Activated CD4-positive, alpha-beta T cell treated with anti-CD3 and anti-CD28 coated beads for 36 hours (primary cell): ENCODE results near the gene CDK6. TPM values are rescaled to one million over a fixed set of nuclear protein-coding genes. Genes with fewer than 3 reads are reported as not detected.
"Not testable (repeated sequence)": the region's sequence is repeated elsewhere in the genome, so short reads cannot be mapped to it uniquely, and the experiment has no call there.

ENCODE experiments used
- ATAC-seq: fragments of 200-7000 bp; cut with Tn5 transposase; one replicate; pipeline ENCODE4 v1.10.0; 2021; ENCODE audit warnings: mild to moderate bottlenecking, moderate library complexity
- CTCF ChIA-PET: fragments of 350-600 bp; sonication (Branson Sonifier 250); formaldehyde crosslinking; loops from one replicate; lab custom pipeline; 2021; ENCODE audit warnings: antibody characterized with exemption; lab: Charles Lee
- POLR2A ChIA-PET: fragments of 350-600 bp; sonication (Branson Sonifier 250); formaldehyde crosslinking; loops from one replicate; lab custom pipeline; 2021; ENCODE audit warnings: antibody characterized with exemption, inconsistent platforms; lab: Charles Lee
- DNase-seq: peaks from one replicate; pipeline ENCODE4 v3.0.0-alpha.2; 2020
- H3K27ac Mint-ChIP-seq: one replicate; pipeline ENCODE4 v1.8.0; 2021; ENCODE audit warnings: mixed read lengths
- H3K27me3 Mint-ChIP-seq: one replicate; pipeline ENCODE4 v1.8.0; 2021; ENCODE audit warnings: mixed read lengths
- H3K36me3 Mint-ChIP-seq: one replicate; pipeline ENCODE4 v1.8.0; 2021; ENCODE audit warnings: low read depth, mixed read lengths
- H3K4me1 Mint-ChIP-seq: one replicate; pipeline ENCODE4 v1.8.0; 2021; ENCODE audit warnings: mixed read lengths
- H3K4me3 Mint-ChIP-seq: one replicate; pipeline ENCODE4 v1.8.0; 2021; ENCODE audit warnings: mild to moderate bottlenecking, moderate library complexity, mixed read lengths
- H3K9me3 Mint-ChIP-seq: one replicate; pipeline ENCODE4 v1.8.0; 2021; ENCODE audit warnings: low read depth, mixed read lengths
- intact Hi-C, 2 experiments: fragments of 100-400 bp; cut with DNase I in 1 of 2; cut with micrococcal nuclease in 1 of 2; formaldehyde crosslinking; loops; one replicate each; pipeline versions ENCODE4 v1.14.2 to v1.15.1; 2022 to 2024; cut with DNase I, micrococcal nuclease
- total RNA-seq, 2 experiments: library from RNA; stranded (reverse); gene quantifications; one replicate each; pipeline ENCODE4 v1.2.3, GENCODE V29; 2021

CDK6 gene
- total RNA-seq, 2 experiments from 2014 or later = 118 to 135 TPM

GRCh38 chr7:92744180-92744579, 92.2 kb downstream of the CDK6 start:
- H3K4me3 Mint-ChIP-seq, H3K9me3 Mint-ChIP-seq, H3K27me3 Mint-ChIP-seq, POLR2A ChIA-PET, DNase-seq, ATAC-seq: not testable (repeated sequence)
- Mint-ChIP-seq H3K27ac (peak overlapping the region; percentile 4), H3K4me1 (peaks cover 59% of the 10 kb centered on the region), H3K36me3 (peaks cover 40% of the 10 kb centered on the region)
- intact Hi-C loops = loop anchor here in 1 of 2 experiments (1.0 kb wide), 1 partner anchor 8 kb away; no protein-coding TSS in a partner anchor
- CTCF ChIA-PET = interaction anchor here (1.6 kb wide), 1 partner anchor 46 kb away, joined by 4 read pairs; no protein-coding TSS in a partner anchor

- Mint-ChIP-seq H3K36me3 (peaks cover 42% of the 10 kb centered on the region), H3K4me1 (peaks cover 66% of the 10 kb centered on the region), H3K9me3 (peaks cover 6% of the 10 kb centered on the region), H3K27me3 (no peaks in the 10 kb centered on the region), H3K4me3 (no peak overlapping the region), H3K27ac (peak overlapping the region; percentile 45)
- intact Hi-C loops = no loop called here
- POLR2A ChIA-PET = no interaction called here
- ATAC-seq (no peak), DNase-seq (no peak)
- CTCF ChIA-PET = no interaction called here
Measured at GRCh38 chr7:92742186-92742585, 94.2 kb downstream of the CDK6 start.

- CTCF ChIA-PET = no interaction called here
- DNase-seq = no peak
- POLR2A ChIA-PET = no interaction called here
- intact Hi-C loops = no loop called here
- Mint-ChIP-seq H3K27ac (no peak overlapping the region), H3K9me3 (peaks cover 6% of the 10 kb centered on the region), H3K4me1 (peaks cover 59% of the 10 kb centered on the region), H3K4me3 (no peak overlapping the region), H3K27me3 (no peaks in the 10 kb centered on the region), H3K36me3 (peaks cover 45% of the 10 kb centered on the region)
- no peak for ATAC-seq
Measured at GRCh38 chr7:92740700-92741126, 95.7 kb downstream of the CDK6 start.

- CTCF ChIA-PET = no interaction called here
- intact Hi-C loops = no loop called here
- Mint-ChIP-seq H3K4me3 (no peak overlapping the region), H3K36me3 (peaks cover 44% of the 10 kb centered on the region), H3K9me3 (peaks cover 6% of the 10 kb centered on the region), H3K4me1 (peaks cover 57% of the 10 kb centered on the region), H3K27ac (no peak overlapping the region), H3K27me3 (no peaks in the 10 kb centered on the region)
- POLR2A ChIA-PET = no interaction called here
- DNase-seq = no peak
- ATAC-seq = no peak
Measured at GRCh38 chr7:92740134-92740533, 96.2 kb downstream of the CDK6 start.

- ATAC-seq = peak; percentile 62
Measured at GRCh38 chr7:92739091-92739490, 97.3 kb downstream of the CDK6 start.

GRCh38 chr7:92737706-92738105, 98.7 kb downstream of the CDK6 start:
- Mint-ChIP-seq H3K4me3 (no peak overlapping the region), H3K27ac (peak overlapping the region; percentile 32), H3K9me3 (peaks cover 6% of the 10 kb centered on the region), H3K27me3 (no peaks in the 10 kb centered on the region), H3K36me3 (peaks cover 45% of the 10 kb centered on the region), H3K4me1 (peaks cover 53% of the 10 kb centered on the region)
- DNase-seq (no peak), ATAC-seq (no peak)
- POLR2A ChIA-PET = no interaction called here
- CTCF ChIA-PET = interaction anchor here (0.5 to 0.6 kb wide), 2 partner anchors 76 to 274 kb away, joined by 4 read pairs; no protein-coding TSS in a partner anchor
- intact Hi-C loops = no loop called here

More at GRCh38 chr7:92739091-92739490, 97.3 kb downstream of the CDK6 start:
- Mint-ChIP-seq H3K27me3 (no peaks in the 10 kb centered on the region), H3K4me1 (peaks cover 59% of the 10 kb centered on the region), H3K9me3 (peaks cover 6% of the 10 kb centered on the region), H3K36me3 (peaks cover 48% of the 10 kb centered on the region), H3K27ac (peak overlapping the region; percentile 14), H3K4me3 (no peak overlapping the region)
- DNase-seq = no peak
- ChIA-PET CTCF (interaction anchor here (0.5 to 0.8 kb wide), 3 partner anchors 28 to 87 kb away, joined by 3 read pairs; no protein-coding TSS in a partner anchor), POLR2A (no interaction called here)
- intact Hi-C loops = no loop called here

GRCh38 chr7:92736870-92737269, 99.5 kb downstream of the CDK6 start:
- Mint-ChIP-seq H3K36me3 (peaks cover 43% of the 10 kb centered on the region), H3K27ac (no peak overlapping the region), H3K27me3 (no peaks in the 10 kb centered on the region), H3K4me3 (no peak overlapping the region), H3K4me1 (peaks cover 58% of the 10 kb centered on the region), H3K9me3 (peaks cover 6% of the 10 kb centered on the region)
- DNase-seq (no peak), ATAC-seq (no peak)
- ChIA-PET CTCF (interaction anchor here (0.6 kb wide), 1 partner anchor 275 kb away, joined by 4 read pairs; no protein-coding TSS in a partner anchor), POLR2A (no interaction called here)
- intact Hi-C loops = no loop called here

- H3K27me3 Mint-ChIP-seq = no peaks in the 10 kb centered on the region
- H3K4me3 Mint-ChIP-seq = no peak overlapping the region
- peaks cover 6% of the 10 kb centered on the region for H3K9me3 Mint-ChIP-seq
- H3K4me1 Mint-ChIP-seq = peaks cover 63% of the 10 kb centered on the region
- DNase-seq (no peak), ATAC-seq (no peak)
- peaks cover 44% of the 10 kb centered on the region for H3K36me3 Mint-ChIP-seq
- H3K27ac Mint-ChIP-seq = no peak overlapping the region
- ChIA-PET CTCF (interaction anchor here (1.2 kb wide), 1 partner anchor 48 kb away, joined by 5 read pairs; no protein-coding TSS in a partner anchor), POLR2A (no interaction called here)
- intact Hi-C loops = no loop called here
Measured at GRCh38 chr7:92735707-92736106, 100.7 kb downstream of the CDK6 start.

GRCh38 chr7:92732316-92733036, 103.9 kb downstream of the CDK6 start:
- no peaks in the 10 kb centered on the region for H3K27me3 Mint-ChIP-seq
- peak overlapping the region; percentile 21 for H3K4me3 Mint-ChIP-seq
- intact Hi-C loops = no loop called here
- ATAC-seq = no peak
- CTCF ChIA-PET = interaction anchor here (0.7 to 1.4 kb wide), 6 partner anchors 10 to 239 kb away, joined by 3 to 5 read pairs (median 4); no protein-coding TSS in a partner anchor
- peak overlapping the region; percentile 88 for H3K27ac Mint-ChIP-seq
- no peak for DNase-seq
- H3K36me3 Mint-ChIP-seq = peaks cover 49% of the 10 kb centered on the region
- H3K9me3 Mint-ChIP-seq = peaks cover 6% of the 10 kb centered on the region
- peaks cover 60% of the 10 kb centered on the region for H3K4me1 Mint-ChIP-seq
- POLR2A ChIA-PET = no interaction called here

- intact Hi-C loops = loop anchor here (1.0 to 2.0 kb wide), 8 partner anchors 13 to 173 kb away; no protein-coding TSS in a partner anchor
- peaks cover 61% of the 10 kb centered on the region for H3K4me1 Mint-ChIP-seq
- peaks cover 51% of the 10 kb centered on the region for H3K36me3 Mint-ChIP-seq
- H3K27me3 Mint-ChIP-seq = no peaks in the 10 kb centered on the region
- H3K27ac Mint-ChIP-seq = peak overlapping the region; percentile 88
- peaks cover 6% of the 10 kb centered on the region for H3K9me3 Mint-ChIP-seq
- ChIA-PET POLR2A (interaction anchor here (0.5 to 1.3 kb wide), 5 partner anchors 82 to 103 kb away, joined by 3 to 10 read pairs (median 3); no protein-coding TSS in a partner anchor), CTCF (interaction anchor here (0.8 to 1.3 kb wide), 4 partner anchors 9 to 101 kb away, joined by 3 to 6 read pairs (median 4); no protein-coding TSS in a partner anchor)
- ATAC-seq (peak; percentile 72), DNase-seq (peak; percentile 68)
- peak overlapping the region; percentile 21 for H3K4me3 Mint-ChIP-seq
Measured at GRCh38 chr7:92731335-92732063, 104.9 kb downstream of the CDK6 start.

- Mint-ChIP-seq H3K4me1 (peaks cover 61% of the 10 kb centered on the region), H3K36me3 (peaks cover 52% of the 10 kb centered on the region), H3K27me3 (no peaks in the 10 kb centered on the region), H3K27ac (peak overlapping the region; percentile 88), H3K4me3 (no peak overlapping the region), H3K9me3 (peaks cover 6% of the 10 kb centered on the region)
- CTCF ChIA-PET = interaction anchor here (0.8 to 1.3 kb wide), 2 partner anchors 83 to 102 kb away, joined by 3 to 6 read pairs; no protein-coding TSS in a partner anchor
- POLR2A ChIA-PET = interaction anchor here (0.5 to 1.3 kb wide), 5 partner anchors 82 to 104 kb away, joined by 3 to 10 read pairs (median 3); no protein-coding TSS in a partner anchor
- DNase-seq (no peak), ATAC-seq (no peak)
- intact Hi-C loops = loop anchor here (1.0 to 2.0 kb wide), 9 partner anchors 13 to 173 kb away; no protein-coding TSS in a partner anchor
Measured at GRCh38 chr7:92730808-92731207, 105.6 kb downstream of the CDK6 start.
